Peyer's patch (tissue), 4 donors: ENCODE data around the gene KLHL29. TPM values are rescaled to one million over a fixed set of nuclear protein-coding genes. Genes with fewer than 3 reads are reported as not detected.

Source experiments
- DNase-seq, 3 donors: peaks; one replicate each; pipeline ENCODE4 v3.0.0-alpha.2; 2017 to 2019
- H3K27ac ChIP-seq, 4 donors: fragments of 200-600 bp; sonication (generic); one replicate each; pipeline ENCODE4 v1.5.1; 2016 to 2019
- H3K27me3 ChIP-seq, 2 donors: fragments of 200-600 bp; sonication (generic); one replicate each; pipeline ENCODE4 v1.5.1; 2019
- H3K36me3 ChIP-seq, 3 donors: fragments of 200-600 bp; sonication (generic); one replicate each; pipeline ENCODE4 v1.5.1; 2016 to 2019
- H3K4me1 ChIP-seq, 4 donors: fragments of 200-600 bp; sonication (generic); one replicate each; pipeline ENCODE4 v1.5.1; 2016 to 2019
- H3K4me3 ChIP-seq, 4 donors: fragments of 200-600 bp; sonication (generic); 1 replicate in 3 of 4; 2 replicates in 1 of 4; pipeline ENCODE4 v1.5.1; 2016 to 2019; ENCODE audit warnings: mild to moderate bottlenecking in 1 of 4
- H3K9me3 ChIP-seq, 4 donors: fragments of 200-600 bp; sonication (generic); one replicate each; pipeline ENCODE4 v1.5.1; 2016 to 2019; ENCODE audit warnings: mild to moderate bottlenecking in 1 of 4
- POLR2A ChIP-seq, 2 donors: fragments of 450-650 bp; IDR thresholded peaks; one replicate each; pipeline ENCODE4 v1.5.1; 2017; ENCODE audit warnings: antibody characterized with exemption in 2 of 2, mild to moderate bottlenecking in 2 of 2, moderate library complexity in 2 of 2
- total RNA-seq, 4 donors: library from RNA; depleted of rRNA; stranded (reverse); fragments of >200 nt; gene quantifications; one replicate each; pipeline ENCODE4 v1.1.0, GENCODE V29; 2016
- TF ChIP-seq, protein P1 (sequence below), 6 experiments: fragments of 450-650 bp in 4 of 6; fragments of 200-600 bp in 2 of 6; sonication (generic) in 1 of 6; IDR thresholded peaks; one replicate each; pipeline ENCODE4 v1.5.1; 2017 to 2019; ENCODE audit warnings: antibody characterized with exemption in 6 of 6, mild to moderate bottlenecking in 3 of 6, moderate library complexity in 1 of 6

KLHL29 gene
- total RNA-seq, 4 donors from 2014 or later: 1.1 to 18.2 (median 5.0) TPM

DNA sequence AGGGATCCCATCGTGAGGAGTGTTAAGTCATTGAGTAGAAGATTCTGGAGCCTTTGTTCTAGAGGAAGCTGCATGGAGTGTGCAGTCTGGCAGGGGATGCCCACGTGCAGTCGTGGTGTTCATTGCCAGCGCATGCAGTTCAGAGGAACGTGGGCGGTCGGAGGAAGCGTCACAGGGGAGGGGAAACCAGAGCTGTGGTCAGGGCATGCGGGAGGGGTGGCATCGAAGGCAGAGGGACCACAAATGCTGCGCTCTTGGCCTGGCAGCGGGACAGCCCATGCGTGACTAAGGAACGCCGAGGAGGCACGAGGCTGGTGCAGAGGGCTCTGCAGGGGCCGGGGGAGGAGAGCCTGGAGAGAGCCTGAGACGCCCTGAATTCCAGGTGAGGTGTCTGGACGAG, 141.1 kb downstream of the KLHL29 start:
- Histone ChIP-seq H3K27ac (no peak overlapping the region), H3K4me3 (no peak overlapping the region), H3K4me1 (peaks cover 0 to 9% (median 0%) of the 10 kb centered on the region in 4 donors), H3K36me3 (no peaks in the 10 kb centered on the region), H3K27me3 (no peaks in the 10 kb centered on the region), H3K9me3 (no peaks in the 10 kb centered on the region)
- DNase-seq: no peak
- TF ChIP-seq POLR2A (IDR thresholded peaks at IDR 0.05): no peak
- TF ChIP-seq, protein P1, sequence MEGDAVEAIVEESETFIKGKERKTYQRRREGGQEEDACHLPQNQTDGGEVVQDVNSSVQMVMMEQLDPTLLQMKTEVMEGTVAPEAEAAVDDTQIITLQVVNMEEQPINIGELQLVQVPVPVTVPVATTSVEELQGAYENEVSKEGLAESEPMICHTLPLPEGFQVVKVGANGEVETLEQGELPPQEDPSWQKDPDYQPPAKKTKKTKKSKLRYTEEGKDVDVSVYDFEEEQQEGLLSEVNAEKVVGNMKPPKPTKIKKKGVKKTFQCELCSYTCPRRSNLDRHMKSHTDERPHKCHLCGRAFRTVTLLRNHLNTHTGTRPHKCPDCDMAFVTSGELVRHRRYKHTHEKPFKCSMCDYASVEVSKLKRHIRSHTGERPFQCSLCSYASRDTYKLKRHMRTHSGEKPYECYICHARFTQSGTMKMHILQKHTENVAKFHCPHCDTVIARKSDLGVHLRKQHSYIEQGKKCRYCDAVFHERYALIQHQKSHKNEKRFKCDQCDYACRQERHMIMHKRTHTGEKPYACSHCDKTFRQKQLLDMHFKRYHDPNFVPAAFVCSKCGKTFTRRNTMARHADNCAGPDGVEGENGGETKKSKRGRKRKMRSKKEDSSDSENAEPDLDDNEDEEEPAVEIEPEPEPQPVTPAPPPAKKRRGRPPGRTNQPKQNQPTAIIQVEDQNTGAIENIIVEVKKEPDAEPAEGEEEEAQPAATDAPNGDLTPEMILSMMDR (IDR thresholded peaks at IDR 0.05): no peak

DNA sequence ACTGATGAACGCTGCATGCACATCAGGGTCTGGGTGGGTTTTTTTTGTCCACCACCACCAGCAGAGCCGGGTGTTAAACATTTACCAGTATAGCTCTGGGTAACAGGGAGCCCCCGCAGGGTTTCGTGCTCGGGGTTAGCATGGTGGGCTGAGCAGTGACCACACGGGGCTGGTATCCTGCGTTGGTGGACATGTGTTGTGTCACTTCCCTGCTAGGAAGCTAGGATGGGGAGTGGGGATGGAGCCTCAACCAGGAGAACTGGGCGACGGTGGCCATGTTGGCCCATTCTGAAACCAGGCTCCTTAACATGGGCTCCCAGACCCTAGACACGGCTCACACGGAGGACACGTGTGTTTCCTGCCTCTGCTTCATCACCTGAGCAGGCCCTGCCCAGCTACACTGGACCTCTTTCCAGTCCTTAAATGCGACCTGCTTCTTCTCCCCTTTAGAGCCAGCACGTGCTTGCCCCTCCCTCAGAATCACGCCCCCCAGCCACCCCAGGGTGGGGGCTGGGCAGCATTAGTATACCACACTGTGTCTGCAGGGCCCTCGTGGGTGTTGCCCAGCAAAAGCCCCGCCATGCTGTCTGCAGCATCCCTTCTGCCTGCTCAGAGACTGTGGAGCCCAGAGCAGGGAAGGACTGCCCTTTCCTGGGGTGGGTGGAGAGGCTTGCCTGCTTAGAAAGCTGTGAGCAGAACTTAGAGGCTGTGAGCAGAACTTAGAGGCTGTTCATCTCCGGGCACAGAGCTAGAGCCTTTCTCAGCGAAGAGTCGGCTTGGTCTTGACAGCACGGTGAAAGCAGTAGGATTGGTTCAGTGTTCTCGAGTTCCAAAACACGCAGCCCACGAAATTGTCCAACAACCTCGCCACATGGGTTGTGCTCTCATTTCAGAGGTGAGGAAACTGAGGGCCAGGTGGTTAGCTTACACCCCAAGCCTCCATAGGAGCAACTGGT, 142.1 kb downstream of the KLHL29 start:
- H3K27ac ChIP-seq: no peak overlapping the region

DNA sequence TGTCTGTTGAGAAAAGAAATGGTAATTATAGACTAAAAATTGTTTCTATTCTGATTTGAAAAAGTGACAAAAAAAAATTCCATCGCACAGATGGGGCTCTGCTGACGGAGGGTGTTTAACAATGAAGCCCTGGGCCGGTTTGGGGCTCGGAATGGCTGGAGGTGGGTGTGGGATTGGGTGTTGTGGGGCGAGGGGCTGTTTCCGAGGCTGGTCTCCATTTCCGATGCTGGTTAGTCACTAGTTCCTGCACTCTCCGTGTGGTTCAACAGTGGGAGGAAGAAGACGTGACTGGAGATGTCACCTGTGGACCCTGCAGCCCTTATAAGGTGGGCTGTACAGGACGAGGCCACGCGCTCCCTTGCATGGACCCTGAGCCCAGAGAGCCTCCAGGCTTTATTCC, 143.2 kb downstream of the KLHL29 start:
- Histone ChIP-seq H3K9me3 (no peaks in the 10 kb centered on the region), H3K27me3 (no peaks in the 10 kb centered on the region), H3K4me3 (no peak overlapping the region), H3K36me3 (no peaks in the 10 kb centered on the region), H3K4me1 (peaks cover 0 to 15% (median 0%) of the 10 kb centered on the region in 4 donors), H3K27ac (no peak overlapping the region)
- TF ChIP-seq, protein P1 (IDR thresholded peaks at IDR 0.05): no peak
- TF ChIP-seq POLR2A (IDR thresholded peaks at IDR 0.05): no peak
- no peak for DNase-seq

More for the DNA sequence above, 142.1 kb downstream of the KLHL29 start:
- no peaks in the 10 kb centered on the region for H3K9me3 ChIP-seq
- H3K36me3 ChIP-seq: no peaks in the 10 kb centered on the region
- no peak for TF ChIP-seq POLR2A (IDR thresholded peaks at IDR 0.05)
- TF ChIP-seq, protein P1 (IDR thresholded peaks at IDR 0.05): no peak
- H3K4me3 ChIP-seq: no peak overlapping the region
- no peak for DNase-seq
- H3K4me1 ChIP-seq: peaks cover 0 to 13% (median 0%) of the 10 kb centered on the region in 4 donors
- no peaks in the 10 kb centered on the region for H3K27me3 ChIP-seq

DNA sequence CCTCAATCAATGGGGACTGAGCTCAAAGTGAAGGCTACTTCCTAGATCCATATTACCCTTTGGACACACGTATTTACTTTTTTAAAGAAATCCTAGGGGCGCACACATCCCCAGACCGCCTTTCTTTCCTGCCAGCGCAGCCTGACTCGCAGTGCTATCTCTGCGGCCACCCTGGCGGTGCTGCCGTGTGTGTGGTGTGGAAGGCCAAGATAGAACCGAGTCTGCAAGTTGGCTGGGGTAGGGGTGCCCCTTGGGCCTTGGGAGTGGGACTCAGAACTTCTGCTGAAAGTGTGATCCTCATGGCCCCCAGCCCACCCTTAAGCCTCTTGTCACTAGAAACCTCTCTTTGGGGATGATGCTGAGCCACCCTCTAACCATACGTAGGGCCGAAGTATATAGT, 143.7 kb downstream of the KLHL29 start:
- Histone ChIP-seq H3K9me3 (no peaks in the 10 kb centered on the region), H3K4me1 (peaks cover 0 to 9% (median 0%) of the 10 kb centered on the region in 4 donors), H3K27me3 (no peaks in the 10 kb centered on the region), H3K36me3 (no peaks in the 10 kb centered on the region), H3K4me3 (no peak overlapping the region), H3K27ac (no peak overlapping the region)
- no peak for DNase-seq
- TF ChIP-seq, protein P1 (IDR thresholded peaks at IDR 0.05): no peak
- TF ChIP-seq POLR2A (IDR thresholded peaks at IDR 0.05): no peak

DNA sequence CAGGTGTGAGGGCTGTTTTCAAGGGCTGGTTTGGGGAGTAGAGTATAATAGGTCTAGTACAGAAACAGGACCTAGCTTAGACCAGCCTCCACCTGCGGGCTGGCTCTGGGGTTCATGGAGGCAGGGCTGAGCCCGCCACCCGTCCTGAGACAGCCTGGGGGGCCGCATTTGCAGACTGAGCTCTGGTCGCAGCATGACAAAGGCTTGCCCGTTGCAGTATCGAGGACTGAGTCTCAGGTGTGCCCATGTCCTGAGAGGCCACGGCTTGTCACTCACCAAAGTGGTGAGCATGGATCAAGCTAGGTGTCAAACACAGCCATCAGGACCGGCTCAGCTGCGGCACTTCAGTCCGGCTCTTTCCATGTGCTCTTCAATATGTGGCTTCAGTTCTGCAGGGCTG, 144.7 kb downstream of the KLHL29 start:
- no peaks in the 10 kb centered on the region for H3K9me3 ChIP-seq
- H3K27me3 ChIP-seq: no peaks in the 10 kb centered on the region
- H3K4me3 ChIP-seq: no peak overlapping the region
- no peak for TF ChIP-seq POLR2A (IDR thresholded peaks at IDR 0.05)
- TF ChIP-seq, protein P1 (IDR thresholded peaks at IDR 0.05): no peak
- no peaks in the 10 kb centered on the region for H3K36me3 ChIP-seq
- no peak overlapping the region for H3K27ac ChIP-seq
- no peak for DNase-seq
- peaks cover 0 to 8% (median 0%) of the 10 kb centered on the region in 4 donors for H3K4me1 ChIP-seq
